ENCODE measurements around the gene TP53BP1.
A peak's percentile ranks its signal among the peaks of the same experiment; 100 is the strongest.

Gene TP53BP1

GRCh38 chr15:43446344-43446743 lies 46.6 kb downstream of the TP53BP1 start:
- CTCF ChIA-PET: interaction anchor here (2.9 kb wide), 1 partner anchor 7 kb away, joined by 12 read pairs; no protein-coding TSS in a partner anchor
- WGBS (ENCODE audit: insufficient coverage): no CpG with 5 or more reads among the region's 2 CpGs

GRCh38 chr15:43441316-43441715 lies 51.6 kb downstream of the TP53BP1 start:
- Histone ChIP-seq H3K4me3 (ENCODE audit: control insufficient read depth in 1 of 7, extremely low read depth in 1 of 7, insufficient read depth in 4 of 7, low read depth in 2 of 7, low read length in 6 of 7) (no peak overlapping the region), H3K27me3 (replicated peaks in 2 of 5; ENCODE audit: control insufficient read depth in 4 of 5, insufficient read depth in 5 of 5, low read length in 4 of 5) (no peaks in the 10 kb centered on the region), H3K9me3 (ENCODE audit: control extremely low read depth in 1 of 5, control insufficient read depth in 4 of 5, insufficient read depth in 2 of 5, low read depth in 1 of 5, low read length in 4 of 5) (no peaks in the 10 kb centered on the region), H3K27ac (ENCODE audit: insufficient read depth in 1 of 2, low read depth in 1 of 2, low read length in 2 of 2, poor library complexity in 1 of 2, severe bottlenecking in 2 of 2) (peak overlapping the region in 1 of 2 experiments; percentile 79), H3K36me3 (ENCODE audit: control insufficient read depth in 4 of 4, insufficient read depth in 4 of 4, low read length in 3 of 4) (peaks cover 16 to 50% (median 32%) of the 10 kb centered on the region in 4 experiments), H3K4me1 (ENCODE audit: control extremely low read depth in 1 of 4, control insufficient read depth in 4 of 4, insufficient read depth in 4 of 4, low read length in 3 of 4) (peaks cover 0 to 9% (median 4%) of the 10 kb centered on the region in 4 experiments)
- CTCF ChIA-PET: interaction anchor here (0.5 to 2.5 kb wide), 16 partner anchors 9 to 459 kb away, joined by 3 to 16 read pairs (median 4); partner anchors contain the start of genes ELL3 and PDIA3
- POLR2A ChIA-PET: interaction anchor here (0.7 to 0.9 kb wide), 2 partner anchors 15 to 69 kb away, joined by 3 to 6 read pairs; no protein-coding TSS in a partner anchor
- peak; percentile 44 to 81 (median 78) for DNase-seq

More at GRCh38 chr15:43446344-43446743, 46.6 kb downstream of the TP53BP1 start:
- H3K27me3 ChIP-seq (replicated peaks in 2 of 5; ENCODE audit: control insufficient read depth in 4 of 5, insufficient read depth in 5 of 5, low read length in 4 of 5): no peaks in the 10 kb centered on the region
- DNase-seq: no peak
- POLR2A ChIA-PET: no interaction called here
- H3K27ac ChIP-seq (ENCODE audit: insufficient read depth in 1 of 2, low read depth in 1 of 2, low read length in 2 of 2, poor library complexity in 1 of 2, severe bottlenecking in 2 of 2): no peak overlapping the region
- H3K4me1 ChIP-seq (ENCODE audit: control extremely low read depth in 1 of 4, control insufficient read depth in 4 of 4, insufficient read depth in 4 of 4, low read length in 3 of 4): peaks cover 0 to 1% (median under 1%) of the 10 kb centered on the region in 4 experiments
- no peaks in the 10 kb centered on the region for H3K9me3 ChIP-seq (ENCODE audit: control extremely low read depth in 1 of 5, control insufficient read depth in 4 of 5, insufficient read depth in 2 of 5, low read depth in 1 of 5, low read length in 4 of 5)
- H3K4me3 ChIP-seq (ENCODE audit: control insufficient read depth in 1 of 7, extremely low read depth in 1 of 7, insufficient read depth in 4 of 7, low read depth in 2 of 7, low read length in 6 of 7): no peak overlapping the region
- peaks cover 0 to 41% (median 28%) of the 10 kb centered on the region in 4 experiments for H3K36me3 ChIP-seq (ENCODE audit: control insufficient read depth in 4 of 4, insufficient read depth in 4 of 4, low read length in 3 of 4)

GRCh38 chr15:43440721-43441281 lies 52.2 kb downstream of the TP53BP1 start:
- peaks cover 16 to 45% (median 30%) of the 10 kb centered on the region in 4 experiments for H3K36me3 ChIP-seq (ENCODE audit: control insufficient read depth in 4 of 4, insufficient read depth in 4 of 4, low read length in 3 of 4)
- DNase-seq: peak; percentile 92 to 98 (median 97)
- H3K4me3 ChIP-seq (ENCODE audit: control insufficient read depth in 1 of 7, extremely low read depth in 1 of 7, insufficient read depth in 4 of 7, low read depth in 2 of 7, low read length in 6 of 7): no peak overlapping the region
- H3K27me3 ChIP-seq (replicated peaks in 2 of 5; ENCODE audit: control insufficient read depth in 4 of 5, insufficient read depth in 5 of 5, low read length in 4 of 5): no peaks in the 10 kb centered on the region
- peak overlapping the region; percentile 46 to 79 for H3K27ac ChIP-seq (ENCODE audit: insufficient read depth in 1 of 2, low read depth in 1 of 2, low read length in 2 of 2, poor library complexity in 1 of 2, severe bottlenecking in 2 of 2)
- H3K9me3 ChIP-seq (ENCODE audit: control extremely low read depth in 1 of 5, control insufficient read depth in 4 of 5, insufficient read depth in 2 of 5, low read depth in 1 of 5, low read length in 4 of 5): no peaks in the 10 kb centered on the region
- 60% methylated on average over 1 of the region's 4 CpGs for WGBS (ENCODE audit: insufficient coverage)
- POLR2A ChIA-PET: interaction anchor here (0.7 to 0.9 kb wide), 2 partner anchors 16 to 70 kb away, joined by 3 to 6 read pairs; no protein-coding TSS in a partner anchor
- peaks cover 0 to 9% (median 4%) of the 10 kb centered on the region in 4 experiments for H3K4me1 ChIP-seq (ENCODE audit: control extremely low read depth in 1 of 4, control insufficient read depth in 4 of 4, insufficient read depth in 4 of 4, low read length in 3 of 4)
- CTCF ChIA-PET: interaction anchor here (0.5 to 2.5 kb wide), 15 partner anchors 9 to 460 kb away, joined by 3 to 16 read pairs (median 4); partner anchors contain the start of genes ELL3 and PDIA3

- 80% methylated on average over 1 of the region's 3 CpGs for WGBS (ENCODE audit: insufficient coverage)
- Histone ChIP-seq H3K9me3 (ENCODE audit: control extremely low read depth in 1 of 5, control insufficient read depth in 4 of 5, insufficient read depth in 2 of 5, low read depth in 1 of 5, low read length in 4 of 5) (no peaks in the 10 kb centered on the region), H3K4me3 (ENCODE audit: control insufficient read depth in 1 of 7, extremely low read depth in 1 of 7, insufficient read depth in 4 of 7, low read depth in 2 of 7, low read length in 6 of 7) (no peak overlapping the region), H3K36me3 (ENCODE audit: control insufficient read depth in 4 of 4, insufficient read depth in 4 of 4, low read length in 3 of 4) (peaks cover 10 to 38% (median 24%) of the 10 kb centered on the region in 4 experiments), H3K27me3 (replicated peaks in 2 of 5; ENCODE audit: control insufficient read depth in 4 of 5, insufficient read depth in 5 of 5, low read length in 4 of 5) (no peaks in the 10 kb centered on the region), H3K27ac (ENCODE audit: insufficient read depth in 1 of 2, low read depth in 1 of 2, low read length in 2 of 2, poor library complexity in 1 of 2, severe bottlenecking in 2 of 2) (no peak overlapping the region), H3K4me1 (ENCODE audit: control extremely low read depth in 1 of 4, control insufficient read depth in 4 of 4, insufficient read depth in 4 of 4, low read length in 3 of 4) (peaks cover 0 to 9% (median 4%) of the 10 kb centered on the region in 4 experiments)
- POLR2A ChIA-PET: no interaction called here
- no peak for DNase-seq
- CTCF ChIA-PET: interaction anchor here (1.4 kb wide), 1 partner anchor 45 kb away, joined by 4 read pairs; no protein-coding TSS in a partner anchor
Observed at GRCh38 chr15:43439268-43439667, 53.7 kb downstream of the TP53BP1 start.

- WGBS (ENCODE audit: insufficient coverage): 86% methylated on average over 2 of the region's 7 CpGs
- DNase-seq: no peak
- H3K9me3 ChIP-seq (ENCODE audit: control extremely low read depth in 1 of 5, control insufficient read depth in 4 of 5, insufficient read depth in 2 of 5, low read depth in 1 of 5, low read length in 4 of 5): no peaks in the 10 kb centered on the region
- H3K36me3 ChIP-seq (ENCODE audit: control insufficient read depth in 4 of 4, insufficient read depth in 4 of 4, low read length in 3 of 4): peaks cover 9 to 56% (median 37%) of the 10 kb centered on the region in 4 experiments
- ChIA-PET CTCF (interaction anchor here (0.7 kb wide), 1 partner anchor 290 kb away, joined by 4 read pairs; no protein-coding TSS in a partner anchor), POLR2A (no interaction called here)
- H3K4me3 ChIP-seq (ENCODE audit: control insufficient read depth in 1 of 7, extremely low read depth in 1 of 7, insufficient read depth in 4 of 7, low read depth in 2 of 7, low read length in 6 of 7): no peak overlapping the region
- no peak overlapping the region for H3K27ac ChIP-seq (ENCODE audit: insufficient read depth in 1 of 2, low read depth in 1 of 2, low read length in 2 of 2, poor library complexity in 1 of 2, severe bottlenecking in 2 of 2)
- H3K4me1 ChIP-seq (ENCODE audit: control extremely low read depth in 1 of 4, control insufficient read depth in 4 of 4, insufficient read depth in 4 of 4, low read length in 3 of 4): peaks cover 0 to 9% (median 4%) of the 10 kb centered on the region in 4 experiments
- no peaks in the 10 kb centered on the region for H3K27me3 ChIP-seq (replicated peaks in 2 of 5; ENCODE audit: control insufficient read depth in 4 of 5, insufficient read depth in 5 of 5, low read length in 4 of 5)
Observed at GRCh38 chr15:43436395-43436794, 56.6 kb downstream of the TP53BP1 start.

GRCh38 chr15:43434446-43434845 lies 58.5 kb downstream of the TP53BP1 start:
- Histone ChIP-seq H3K4me1 (ENCODE audit: control extremely low read depth in 1 of 4, control insufficient read depth in 4 of 4, insufficient read depth in 4 of 4, low read length in 3 of 4) (no peaks in the 10 kb centered on the region), H3K27me3 (replicated peaks in 2 of 5; ENCODE audit: control insufficient read depth in 4 of 5, insufficient read depth in 5 of 5, low read length in 4 of 5) (no peaks in the 10 kb centered on the region), H3K9me3 (ENCODE audit: control extremely low read depth in 1 of 5, control insufficient read depth in 4 of 5, insufficient read depth in 2 of 5, low read depth in 1 of 5, low read length in 4 of 5) (no peaks in the 10 kb centered on the region), H3K4me3 (ENCODE audit: control insufficient read depth in 1 of 7, extremely low read depth in 1 of 7, insufficient read depth in 4 of 7, low read depth in 2 of 7, low read length in 6 of 7) (no peak overlapping the region), H3K36me3 (ENCODE audit: control insufficient read depth in 4 of 4, insufficient read depth in 4 of 4, low read length in 3 of 4) (peaks cover 9 to 75% (median 41%) of the 10 kb centered on the region in 4 experiments), H3K27ac (ENCODE audit: insufficient read depth in 1 of 2, low read depth in 1 of 2, low read length in 2 of 2, poor library complexity in 1 of 2, severe bottlenecking in 2 of 2) (no peak overlapping the region)
- ChIA-PET POLR2A (no interaction called here), CTCF (interaction anchor here (1.2 kb wide), 1 partner anchor 18 kb away, joined by 3 read pairs; no protein-coding TSS in a partner anchor)
- no peak for DNase-seq

- 84% methylated on average over 3 of the region's 3 CpGs for WGBS (ENCODE audit: insufficient coverage)
- ChIA-PET POLR2A (no interaction called here), CTCF (interaction anchor here (0.9 to 1.0 kb wide), 2 partner anchors 12 to 52 kb away, joined by 3 read pairs; no protein-coding TSS in a partner anchor)
- no peaks in the 10 kb centered on the region for H3K27me3 ChIP-seq (replicated peaks in 2 of 5; ENCODE audit: control insufficient read depth in 4 of 5, insufficient read depth in 5 of 5, low read length in 4 of 5)
- no peak for DNase-seq
- no peaks in the 10 kb centered on the region for H3K9me3 ChIP-seq (ENCODE audit: control extremely low read depth in 1 of 5, control insufficient read depth in 4 of 5, insufficient read depth in 2 of 5, low read depth in 1 of 5, low read length in 4 of 5)
- H3K27ac ChIP-seq (ENCODE audit: insufficient read depth in 1 of 2, low read depth in 1 of 2, low read length in 2 of 2, poor library complexity in 1 of 2, severe bottlenecking in 2 of 2): no peak overlapping the region
- peaks cover 9 to 71% (median 38%) of the 10 kb centered on the region in 4 experiments for H3K36me3 ChIP-seq (ENCODE audit: control insufficient read depth in 4 of 4, insufficient read depth in 4 of 4, low read length in 3 of 4)
- no peaks in the 10 kb centered on the region for H3K4me1 ChIP-seq (ENCODE audit: control extremely low read depth in 1 of 4, control insufficient read depth in 4 of 4, insufficient read depth in 4 of 4, low read length in 3 of 4)
- H3K4me3 ChIP-seq (ENCODE audit: control insufficient read depth in 1 of 7, extremely low read depth in 1 of 7, insufficient read depth in 4 of 7, low read depth in 2 of 7, low read length in 6 of 7): no peak overlapping the region
Observed at GRCh38 chr15:43433661-43434303, 59.2 kb downstream of the TP53BP1 start.
